Stimulated activated CD8-positive, alpha-beta memory T cell treated with anti-CD3 and anti-CD28 coated beads, Interleukin-12 subunit alpha, Interleukin-12 subunit beta, amount 100 ng/mL, for 24 hours (primary cell): ENCODE data around the gene SLC30A9.

ENCODE experiments used
- DNase-seq: peaks from one replicate; pipeline ENCODE4 v3.0.0-alpha.2; 2020; ENCODE audit errors: extremely low read depth

Gene SLC30A9

DNA sequence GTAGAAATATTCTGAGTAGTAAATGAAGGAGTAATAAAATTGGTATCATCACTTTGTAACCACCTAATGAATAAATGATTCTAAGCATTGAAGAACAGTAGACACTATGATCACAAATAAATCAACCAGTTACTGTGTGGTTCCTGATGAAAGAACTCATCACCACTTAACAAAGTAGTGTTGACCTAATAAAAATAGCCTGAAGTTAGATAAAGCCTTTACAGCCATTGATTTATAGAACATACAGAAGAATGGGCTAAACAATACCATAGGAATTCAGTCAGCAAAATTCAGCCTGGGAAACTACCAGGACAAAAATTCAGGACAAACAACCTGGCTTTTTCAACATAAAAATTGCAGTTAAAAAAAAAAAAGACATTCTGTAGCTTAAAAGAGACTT is 9.0 kb downstream of the SLC30A9 start:
- DNase-seq: no peak

- DNase-seq: no peak
Measured at GRCh38 chr4:42008011-42008786, 17.9 kb downstream of the SLC30A9 start.

GRCh38 chr4:42015438-42015837 is 25.1 kb downstream of the SLC30A9 start:
- DNase-seq: no peak

GRCh38 chr4:42018451-42018850 is 28.1 kb downstream of the SLC30A9 start:
- no peak for DNase-seq

DNA sequence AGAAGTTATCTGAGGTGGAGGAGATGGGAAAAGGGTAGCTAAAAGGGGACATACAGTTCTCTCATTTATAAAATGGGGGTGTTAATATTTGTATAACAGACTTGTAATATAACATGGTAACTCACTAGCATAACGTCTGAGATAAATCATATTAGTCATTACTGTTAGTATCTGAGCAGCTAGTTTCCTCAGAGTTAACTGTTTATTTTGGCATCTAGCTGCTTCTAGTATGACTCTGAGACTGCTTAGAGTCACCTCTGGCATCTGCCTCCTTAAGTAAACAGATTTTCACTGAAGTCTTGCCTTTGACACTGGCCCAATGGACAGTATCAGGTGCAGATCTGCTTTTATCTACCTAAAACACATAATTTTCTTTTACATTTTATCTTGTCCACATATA is 58.1 kb downstream of the SLC30A9 start:
- no peak for DNase-seq

GRCh38 chr4:42050516-42051249 is 60.4 kb downstream of the SLC30A9 start:
- DNase-seq: no peak

DNA sequence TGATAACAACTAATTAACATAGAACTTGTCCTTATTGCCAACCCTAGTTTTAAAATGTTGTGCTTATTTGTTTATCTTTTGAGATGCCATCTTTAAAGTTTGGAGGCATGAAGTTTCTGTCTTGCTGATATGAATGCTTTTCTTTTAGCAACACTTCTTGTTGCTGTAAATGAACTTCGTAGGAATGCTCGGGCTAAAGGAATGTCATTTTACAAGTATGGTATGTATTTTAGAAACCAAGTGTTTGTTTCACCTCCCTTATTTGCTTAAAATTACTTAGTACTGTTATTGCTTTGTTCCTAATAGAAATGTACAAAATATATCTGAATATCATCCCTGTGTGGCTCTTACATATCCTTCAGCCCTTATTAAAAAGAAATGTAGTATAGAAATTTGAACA is 76.1 kb downstream of the SLC30A9 start:
- no peak for DNase-seq

GRCh38 chr4:42067264-42067663 is 76.9 kb downstream of the SLC30A9 start:
- no peak for DNase-seq

DNA sequence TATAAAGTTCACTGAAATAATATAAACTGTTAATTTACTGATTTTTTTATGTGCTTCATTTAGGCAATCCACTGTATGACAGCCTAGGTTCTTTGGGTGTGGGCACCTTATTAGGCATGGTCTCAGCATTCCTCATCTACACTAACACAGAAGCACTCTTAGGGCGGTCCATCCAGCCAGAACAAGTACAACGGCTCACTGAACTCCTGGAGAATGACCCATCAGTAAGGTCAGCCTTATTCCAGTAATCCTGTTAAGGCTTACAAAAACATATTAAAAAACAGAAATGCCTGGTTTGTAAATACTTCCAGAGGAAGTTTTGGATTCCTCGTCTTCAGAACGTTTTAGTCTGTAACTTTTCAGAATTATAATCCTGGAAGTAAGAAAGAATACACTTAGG is 80.1 kb downstream of the SLC30A9 start:
- no peak for DNase-seq

- no peak for DNase-seq
Measured at GRCh38 chr4:42074294-42074693, 84.0 kb downstream of the SLC30A9 start.

DNA sequence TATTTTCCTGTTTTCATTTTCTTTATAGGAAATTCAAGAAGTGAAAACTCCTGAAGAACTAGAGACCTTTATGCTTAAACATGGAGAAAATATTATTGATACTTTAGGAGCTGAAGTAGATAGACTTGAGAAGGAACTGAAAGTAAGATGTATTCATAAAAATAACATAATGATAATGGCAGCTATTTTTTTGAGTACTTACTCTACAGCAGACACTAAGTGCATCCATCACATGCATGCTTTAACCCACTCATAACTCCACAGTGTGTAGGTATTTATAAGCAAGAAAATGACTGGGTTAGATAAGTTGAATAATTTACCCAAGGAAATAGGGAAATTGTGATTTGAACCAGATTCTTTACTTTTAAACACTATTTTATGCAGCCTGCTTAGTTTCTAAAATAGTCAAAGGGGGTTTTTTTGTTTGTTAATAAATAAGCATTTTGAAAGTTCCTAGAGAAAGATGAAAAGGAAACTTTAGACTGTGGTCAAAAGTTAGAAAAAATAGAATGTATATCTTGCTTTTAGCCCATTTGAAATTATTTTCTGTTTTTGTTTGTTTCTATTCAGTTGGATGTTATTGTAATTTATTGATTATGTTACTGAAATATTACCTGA is 88.0 kb downstream of the SLC30A9 start:
- no peak for DNase-seq

GRCh38 chr4:42080306-42080705 is 90.0 kb downstream of the SLC30A9 start:
- DNase-seq: no peak

- no peak for DNase-seq
Measured at GRCh38 chr4:42083816-42084215, 93.5 kb downstream of the SLC30A9 start.

DNA sequence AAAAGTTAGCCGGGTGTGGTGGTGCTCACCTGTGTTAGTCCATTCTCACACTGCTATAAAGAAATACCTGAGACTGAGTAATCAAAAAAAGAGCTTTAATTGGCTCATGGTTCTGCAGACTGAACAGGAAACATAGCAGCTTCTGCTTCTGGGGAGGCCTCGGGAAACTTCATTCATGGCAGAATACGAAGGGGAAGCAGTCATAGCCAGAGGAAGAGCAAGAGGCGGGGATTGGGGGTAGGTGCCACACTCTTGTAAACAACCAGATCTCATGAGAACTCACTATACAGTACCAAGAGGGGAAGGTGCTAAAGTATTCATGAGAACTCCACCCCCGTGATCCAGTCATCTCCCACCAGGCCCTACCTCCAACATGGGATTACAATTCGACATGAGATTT is 98.1 kb downstream of the SLC30A9 start:
- DNase-seq: no peak

- DNase-seq: no peak
Measured at GRCh38 chr4:42101446-42101975, 111.2 kb downstream of the SLC30A9 start.

- DNase-seq: no peak
Measured at GRCh38 chr4:42104521-42104920, 114.2 kb downstream of the SLC30A9 start.

DNA sequence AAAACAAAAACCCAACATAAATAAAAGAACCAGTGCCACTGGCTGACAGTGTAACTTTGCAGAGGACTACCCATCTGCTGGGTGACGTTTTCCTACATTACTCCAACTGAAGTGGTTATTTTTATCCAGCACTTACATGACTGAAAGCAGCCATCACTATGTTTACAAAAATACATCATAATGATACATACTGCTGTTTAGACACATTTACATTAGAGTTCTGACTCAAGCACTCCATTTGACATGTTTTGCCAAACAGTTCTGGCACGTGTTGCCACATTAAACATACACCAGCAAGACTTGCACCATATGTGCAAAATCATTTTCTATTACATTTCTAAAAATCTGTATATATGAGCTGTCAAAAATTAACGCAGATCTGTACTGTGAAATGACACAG is 122.5 kb downstream of the SLC30A9 start:
- DNase-seq: no peak

DNA sequence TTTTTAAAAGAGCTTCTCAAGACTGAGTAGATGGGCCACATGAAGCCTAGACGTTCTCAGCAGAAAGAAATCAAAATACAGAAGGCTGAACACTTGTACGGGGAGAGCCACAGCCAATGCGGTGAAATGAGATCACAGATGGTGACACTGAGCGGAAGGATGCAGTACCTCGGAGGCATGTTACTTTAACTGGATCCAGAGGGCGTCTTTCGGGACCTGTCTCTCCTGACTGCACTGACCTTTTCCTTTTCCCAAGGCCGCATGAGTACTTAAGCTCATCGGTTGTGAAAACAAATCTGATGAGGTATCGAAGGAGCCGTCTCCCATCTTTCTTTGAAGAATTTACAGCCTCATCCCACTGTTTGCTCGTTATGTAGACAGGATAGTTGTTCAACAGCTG is 129.6 kb downstream of the SLC30A9 start:
- DNase-seq: no peak

DNA sequence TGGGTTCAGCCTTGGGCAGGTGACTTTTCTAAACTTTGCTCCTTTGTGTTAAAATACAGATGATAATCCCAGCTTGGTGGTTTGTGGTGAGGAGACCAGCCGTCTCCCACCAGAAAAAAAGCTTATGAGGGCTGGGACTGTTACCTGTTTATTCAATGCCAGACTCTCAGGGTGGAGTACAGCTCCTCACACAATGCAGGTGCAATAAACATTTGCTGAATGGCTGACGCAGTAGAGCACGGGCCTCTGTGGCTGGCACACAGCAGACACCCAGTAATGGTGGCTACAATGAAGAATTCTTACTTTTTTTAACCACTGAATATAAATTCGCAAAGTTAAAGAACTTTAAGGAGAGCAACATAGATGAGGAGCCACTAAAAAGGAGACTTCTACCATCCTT is 131.9 kb downstream of the SLC30A9 start:
- no peak for DNase-seq

GRCh38 chr4:42123071-42123644 is 132.8 kb downstream of the SLC30A9 start:
- DNase-seq: no peak

- no peak for DNase-seq
Measured at GRCh38 chr4:42132099-42132498, 141.8 kb downstream of the SLC30A9 start.

DNA sequence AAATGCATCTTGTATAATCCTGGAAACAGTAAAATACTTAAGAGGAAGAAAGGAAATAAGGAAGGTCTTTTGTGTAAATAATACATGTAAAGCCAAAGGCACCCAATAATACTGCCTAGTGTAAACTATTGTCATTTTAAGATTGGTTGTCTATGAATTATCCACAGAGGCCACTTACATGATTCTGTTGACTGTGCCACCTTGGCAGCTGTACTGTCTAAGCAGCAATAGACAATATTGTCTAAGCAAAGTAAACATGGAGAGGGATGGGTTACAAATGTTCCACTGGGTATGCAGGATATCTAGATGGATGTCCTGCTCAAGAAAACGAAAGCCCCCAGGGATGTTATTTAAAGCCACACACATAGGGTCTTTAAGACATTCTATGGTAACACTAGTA is 142.7 kb downstream of the SLC30A9 start:
- DNase-seq: no peak
